Bronchial epithelial cell (primary cell): ENCODE measurements around the gene SLC35D2. TPM values are rescaled to one million over a fixed set of nuclear protein-coding genes. Genes with fewer than 3 reads are reported as not detected.

Source experiments
- DNase-seq: peaks from one replicate; pipeline ENCODE4 v3.0.0-alpha.2; 2010; ENCODE audit warnings: low read depth
- FAIRE-seq: peaks from 2 replicates; lab custom pipeline; 2011; peaks lifted over from hg19 to GRCh38; lab: Jason Lieb, UNC
- H3K27me3 ChIP-seq: 2 replicates; pipeline ENCODE4 v1.5.1; 2011; ENCODE audit warnings: low read length; ENCODE audit not compliant: control insufficient read depth, insufficient read depth
- H3K36me3 ChIP-seq: 2 replicates; pipeline ENCODE4 v1.5.1; 2011; ENCODE audit warnings: low read length; ENCODE audit not compliant: control insufficient read depth, insufficient read depth
- H3K4me3 ChIP-seq: 2 replicates; pipeline ENCODE4 v1.5.1; 2011; ENCODE audit warnings: mild to moderate bottlenecking, low read depth, low read length, control low read depth
- total RNA-seq: library from RNA; depleted of rRNA; stranded (reverse); fragments of >200 nt; gene quantifications from 2 replicates; pipeline ENCODE4 v1.2.1, GENCODE V29; 2014
- TF ChIP-seq, protein P1 (sequence below): IDR thresholded peaks from 2 replicates; pipeline ENCODE4 v1.5.1; 2011; ENCODE audit warnings: mild to moderate bottlenecking, moderate library complexity, low read length, control low read depth, inconsistent platforms; ENCODE audit not compliant: insufficient read depth, severe bottlenecking

Gene SLC35D2
- total RNA-seq, 1 donor from 2014 or later, result 30.3 TPM

DNA sequence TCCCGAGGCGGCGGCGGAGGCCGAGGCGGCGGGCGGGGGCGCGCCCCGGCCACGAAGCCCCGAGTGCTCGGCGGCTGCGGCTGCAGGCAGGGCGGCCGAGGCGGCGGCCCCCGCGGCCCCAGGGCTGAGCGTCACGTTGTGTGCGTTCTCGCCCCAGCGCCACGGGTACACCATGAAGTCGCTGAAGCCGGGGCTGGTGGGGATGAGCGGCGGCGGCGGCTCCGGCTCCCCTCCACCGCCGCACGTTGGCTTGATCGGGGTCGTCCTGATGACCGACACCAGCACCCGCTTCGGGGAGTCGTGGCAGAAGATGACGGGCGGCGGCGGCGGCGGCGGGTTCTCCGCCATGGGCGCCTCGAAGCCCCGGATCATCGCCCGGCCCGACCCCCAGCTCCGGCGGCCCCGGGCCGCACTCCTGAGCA lies 34.2 kb upstream of the SLC35D2 start:
- DNase-seq (no peak), FAIRE-seq (no peak)
- TF ChIP-seq, protein P1, sequence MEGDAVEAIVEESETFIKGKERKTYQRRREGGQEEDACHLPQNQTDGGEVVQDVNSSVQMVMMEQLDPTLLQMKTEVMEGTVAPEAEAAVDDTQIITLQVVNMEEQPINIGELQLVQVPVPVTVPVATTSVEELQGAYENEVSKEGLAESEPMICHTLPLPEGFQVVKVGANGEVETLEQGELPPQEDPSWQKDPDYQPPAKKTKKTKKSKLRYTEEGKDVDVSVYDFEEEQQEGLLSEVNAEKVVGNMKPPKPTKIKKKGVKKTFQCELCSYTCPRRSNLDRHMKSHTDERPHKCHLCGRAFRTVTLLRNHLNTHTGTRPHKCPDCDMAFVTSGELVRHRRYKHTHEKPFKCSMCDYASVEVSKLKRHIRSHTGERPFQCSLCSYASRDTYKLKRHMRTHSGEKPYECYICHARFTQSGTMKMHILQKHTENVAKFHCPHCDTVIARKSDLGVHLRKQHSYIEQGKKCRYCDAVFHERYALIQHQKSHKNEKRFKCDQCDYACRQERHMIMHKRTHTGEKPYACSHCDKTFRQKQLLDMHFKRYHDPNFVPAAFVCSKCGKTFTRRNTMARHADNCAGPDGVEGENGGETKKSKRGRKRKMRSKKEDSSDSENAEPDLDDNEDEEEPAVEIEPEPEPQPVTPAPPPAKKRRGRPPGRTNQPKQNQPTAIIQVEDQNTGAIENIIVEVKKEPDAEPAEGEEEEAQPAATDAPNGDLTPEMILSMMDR, result no peak

DNA sequence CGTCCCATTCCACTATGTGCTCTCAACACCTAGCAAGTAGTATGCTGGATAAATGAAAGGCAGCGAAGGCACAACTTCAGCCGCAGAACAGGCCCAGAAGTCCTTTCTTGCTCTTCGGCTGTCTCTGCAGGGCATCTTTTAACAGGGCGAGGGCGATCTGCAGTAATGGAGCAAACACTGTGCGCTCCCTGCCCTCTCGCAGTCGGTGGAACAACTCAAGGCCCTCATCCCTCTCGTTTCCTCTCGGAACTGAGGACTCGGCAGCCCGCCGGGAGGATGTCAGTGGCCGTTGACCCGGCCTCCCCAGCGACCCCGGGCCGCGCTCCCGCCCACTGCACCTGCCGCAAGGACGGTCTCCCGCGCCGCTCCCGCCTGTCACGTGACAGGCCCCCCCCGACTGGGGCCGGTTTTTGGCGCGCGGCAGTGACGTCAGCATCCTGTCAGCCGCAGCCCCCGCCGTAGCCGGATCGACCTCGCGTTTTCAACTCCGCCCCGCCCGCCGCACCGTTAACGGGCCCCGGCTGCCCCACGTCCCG lies 33.6 kb upstream of the SLC35D2 start:
- TF ChIP-seq, protein P1, result peak; percentile 3
- Histone ChIP-seq H3K36me3 (no peaks in the 10 kb centered on the region), H3K27me3 (no peaks in the 10 kb centered on the region), H3K4me3 (peak overlapping the region; percentile 90)
- peak; percentile 50 for DNase-seq
- no peak for FAIRE-seq

More for the DNA sequence above, 34.2 kb upstream of the SLC35D2 start:
- no peaks in the 10 kb centered on the region for H3K36me3 ChIP-seq
- no peaks in the 10 kb centered on the region for H3K27me3 ChIP-seq
- peak overlapping the region; percentile 90 for H3K4me3 ChIP-seq

DNA sequence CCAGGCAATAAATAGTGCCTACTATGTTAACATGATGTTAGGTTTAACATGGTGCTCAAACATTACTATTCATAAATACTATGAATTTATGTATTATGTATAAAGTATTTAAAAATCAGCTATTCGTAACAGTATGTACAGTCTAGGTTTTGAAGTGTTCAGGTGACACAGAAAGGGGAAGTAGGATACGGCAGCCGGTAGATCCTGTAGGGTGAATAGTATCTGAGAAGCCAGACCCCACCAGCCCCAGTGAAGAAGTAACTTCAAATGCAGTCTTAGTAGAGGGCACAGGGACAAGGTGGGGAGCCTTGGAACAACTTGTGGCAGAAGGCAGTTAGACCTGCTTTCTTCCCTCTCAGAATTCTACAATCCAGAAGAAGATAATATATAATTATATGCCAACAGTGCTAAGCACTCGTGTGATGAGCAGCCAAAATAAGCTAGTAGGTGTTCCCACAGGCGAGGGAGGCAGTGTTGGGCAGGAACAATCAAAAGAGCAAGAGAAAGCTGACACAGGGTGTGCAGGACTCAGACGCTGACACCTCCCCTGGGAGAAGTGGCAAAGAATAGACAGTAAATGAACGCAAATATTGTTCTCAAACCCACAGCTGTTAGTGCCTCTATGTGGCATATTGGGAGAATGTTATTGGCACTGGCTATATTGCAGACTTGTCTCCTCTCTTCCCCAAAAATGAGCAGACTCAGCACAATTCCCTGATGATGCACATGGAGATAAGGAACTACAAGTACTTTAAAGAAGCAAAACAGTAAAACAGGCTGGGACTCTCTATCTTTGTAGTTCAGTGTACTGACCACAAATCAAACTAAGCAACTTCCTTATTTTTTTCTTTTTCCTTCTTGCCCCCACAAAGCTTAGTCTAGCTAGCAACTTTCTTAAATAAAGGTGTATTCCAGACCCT lies 30.1 kb upstream of the SLC35D2 start:
- Histone ChIP-seq H3K4me3 (no peak overlapping the region), H3K27me3 (no peaks in the 10 kb centered on the region), H3K36me3 (no peaks in the 10 kb centered on the region)
- TF ChIP-seq, protein P1, result no peak
- FAIRE-seq (no peak), DNase-seq (no peak)

GRCh38 chr9:96412174-96412913 lies 28.8 kb upstream of the SLC35D2 start:
- no peaks in the 10 kb centered on the region for H3K27me3 ChIP-seq
- H3K36me3 ChIP-seq, result no peaks in the 10 kb centered on the region
- FAIRE-seq, result no peak
- no peak for DNase-seq
- no peak overlapping the region for H3K4me3 ChIP-seq
- TF ChIP-seq, protein P1, result no peak

- TF ChIP-seq, protein P1, result no peak
- Histone ChIP-seq H3K36me3 (no peaks in the 10 kb centered on the region), H3K27me3 (no peaks in the 10 kb centered on the region), H3K4me3 (no peak overlapping the region)
- FAIRE-seq, result no peak
- DNase-seq, result no peak
Observed at GRCh38 chr9:96411129-96411838, 27.8 kb upstream of the SLC35D2 start.
